Liver (tissue), 9 donors: Measurements from ENCODE around the gene PELI2. TPM values are rescaled to one million over a fixed set of nuclear protein-coding genes. Genes with fewer than 3 reads are reported as not detected.

Experiments
- DNase-seq: peaks from one replicate; pipeline ENCODE4 v3.0.0-alpha.2; 2017; ENCODE audit warnings: low spot score
- H3K27ac ChIP-seq, 2 donors: one replicate each; pipeline ENCODE4 v1.7.0; 2013; ENCODE audit warnings: inconsistent platforms in 2 of 2, low read length in 2 of 2, control low read depth in 1 of 2, low read depth in 1 of 2, mild to moderate bottlenecking in 1 of 2
- H3K27me3 ChIP-seq, 4 donors: one replicate each; pipeline versions ENCODE4 v1.6.1 to v1.7.0; 2013; ENCODE audit warnings: low read length in 3 of 4, inconsistent platforms in 1 of 4, mild to moderate bottlenecking in 1 of 4, moderate library complexity in 1 of 4; ENCODE audit not compliant: control insufficient read depth in 4 of 4, insufficient read depth in 4 of 4
- H3K36me3 ChIP-seq, 4 donors: one replicate each; pipeline versions ENCODE4 v1.6.1 to v1.7.0; 2013; ENCODE audit warnings: low read length in 3 of 4, mild to moderate bottlenecking in 3 of 4, low read depth in 1 of 4, moderate library complexity in 1 of 4; ENCODE audit not compliant: control insufficient read depth in 4 of 4, insufficient read depth in 3 of 4
- H3K4me1 ChIP-seq, 4 donors: one replicate each; pipeline versions ENCODE4 v1.6.1 to v1.7.0; 2013; ENCODE audit warnings: low read length in 3 of 4, mild to moderate bottlenecking in 3 of 4, moderate library complexity in 1 of 4; ENCODE audit not compliant: control insufficient read depth in 4 of 4, insufficient read depth in 4 of 4
- H3K4me3 ChIP-seq, 3 donors: one replicate each; pipeline versions ENCODE4 v1.6.1 to v1.7.0; 2013; ENCODE audit warnings: low read length in 3 of 3, control low read depth in 1 of 3, low read depth in 1 of 3, mild to moderate bottlenecking in 1 of 3
- H3K9ac ChIP-seq, 2 donors: one replicate each; pipeline ENCODE4 v1.7.0; 2013; ENCODE audit warnings: low read length in 2 of 2, mild to moderate bottlenecking in 2 of 2, moderate library complexity in 2 of 2, control low read depth in 1 of 2, low read depth in 1 of 2
- H3K9me3 ChIP-seq, 4 donors: one replicate each; pipeline versions ENCODE4 v1.6.1 to v1.7.0; 2013; ENCODE audit warnings: low read length in 3 of 4; ENCODE audit not compliant: control insufficient read depth in 4 of 4
- EGR1 ChIP-seq, 2 donors: IDR thresholded peaks; 2 replicates each; pipeline ENCODE4 v1.6.1; 2016 to 2018; ENCODE audit warnings: antibody characterized with exemption in 2 of 2, low read depth in 2 of 2
- FOXA1 ChIP-seq: IDR thresholded peaks from 2 replicates; pipeline ENCODE4 v1.6.1; 2016; ENCODE audit warnings: antibody characterized with exemption
- FOXA2 ChIP-seq: IDR thresholded peaks from 2 replicates; pipeline ENCODE4 v1.6.1; 2016; ENCODE audit warnings: antibody characterized with exemption
- GABPA ChIP-seq, 2 donors: IDR thresholded peaks in 1 of 2; conservative IDR thresholded peaks in 1 of 2; 2 replicates each; pipeline ENCODE4 v1.6.1; 2016; ENCODE audit warnings: antibody characterized with exemption in 2 of 2, mild to moderate bottlenecking in 1 of 2, moderate library complexity in 1 of 2
- HNF4A ChIP-seq, 2 donors: conservative IDR thresholded peaks; 2 replicates each; pipeline ENCODE4 v1.6.1; 2016; ENCODE audit warnings: antibody characterized with exemption in 2 of 2, mild to moderate bottlenecking in 2 of 2
- HNF4G ChIP-seq: IDR thresholded peaks from 2 replicates; pipeline ENCODE4 v1.6.1; 2016; ENCODE audit warnings: antibody characterized with exemption
- JUND ChIP-seq, 2 donors: IDR thresholded peaks; 2 replicates each; pipeline ENCODE4 v1.6.1; 2016; ENCODE audit warnings: antibody characterized with exemption in 2 of 2
- MAX ChIP-seq: IDR thresholded peaks from 2 replicates; pipeline ENCODE4 v1.6.1; 2016; ENCODE audit warnings: antibody characterized with exemption
- NR2F2 ChIP-seq: IDR thresholded peaks from 2 replicates; pipeline ENCODE4 v1.6.1; 2016; ENCODE audit warnings: antibody characterized with exemption
- RAD21 ChIP-seq, 2 donors: IDR thresholded peaks; 2 replicates each; pipeline ENCODE4 v1.6.1; 2016; ENCODE audit warnings: antibody characterized with exemption in 2 of 2, mild to moderate bottlenecking in 2 of 2
- REST ChIP-seq: IDR thresholded peaks from 2 replicates; pipeline ENCODE4 v1.6.1; 2016; ENCODE audit warnings: antibody characterized with exemption, mild to moderate bottlenecking
- RXRA ChIP-seq, 2 donors: IDR thresholded peaks; 2 replicates each; pipeline ENCODE4 v1.6.1; 2017 to 2018; ENCODE audit warnings: antibody characterized with exemption in 2 of 2, mild to moderate bottlenecking in 1 of 2
- SP1 ChIP-seq: IDR thresholded peaks from 2 replicates; pipeline ENCODE4 v1.6.1; 2018; ENCODE audit warnings: antibody characterized with exemption, mild to moderate bottlenecking
- TAF1 ChIP-seq: conservative IDR thresholded peaks from 2 replicates; pipeline ENCODE4 v1.6.1; 2016; ENCODE audit warnings: antibody characterized with exemption, mild to moderate bottlenecking
- YY1 ChIP-seq: IDR thresholded peaks from 2 replicates; pipeline ENCODE4 v1.6.1; 2016; ENCODE audit warnings: antibody characterized with exemption, mild to moderate bottlenecking
- ZBTB33 ChIP-seq: IDR thresholded peaks from 2 replicates; pipeline ENCODE4 v1.6.1; 2016; ENCODE audit warnings: antibody characterized with exemption
- WGBS: extraction: QIAGEN DNeasy Blood & Tissue Kit; methylation state at CpG from one replicate; pipeline ENCODE4 v1.1.7; 2013; 5-methylcytosine and 5-hydroxymethylcytosine counted together
- polyA plus RNA-seq, 2 donors: library from polyadenylated mRNA; stranded (reverse) in 1 of 2; unstranded in 1 of 2; fragments of 200-250 nt in 1 of 2; fragments of >200 nt in 1 of 2; fragmentation: Nextera tagmentation in 1 of 2; extraction: Ambion mirVana in 1 of 2; gene quantifications; one replicate each; pipeline versions ENCODE4 v1.2.1 to v1.2.3, GENCODE V29; 2013 to 2015
- total RNA-seq, 2 donors: library from RNA; depleted of rRNA; stranded (reverse); fragments of >200 nt; gene quantifications; one replicate each; pipeline ENCODE4 v1.2.3, GENCODE V29; 2014
- TF ChIP-seq, protein P1 (sequence below): IDR thresholded peaks from 2 replicates; pipeline ENCODE4 v1.6.1; 2016; ENCODE audit warnings: antibody characterized with exemption
- TF ChIP-seq, protein P2 (sequence below): fragments of 150-350 bp; IDR thresholded peaks from 2 replicates; pipeline ENCODE4 v1.5.1; 2017; ENCODE audit warnings: improper control_type of control experiment, low read depth, low read length; ENCODE audit not compliant: missing input control
- donor health status: healthy.
- donor health status: healthy.
- donor health status: healthy.
- donor health status: healthy.
- donor health status: healthy.

The PELI2 gene
- total and polyA plus RNA-seq, 4 donors = 0.68 to 2.9 (median 1.2) TPM

GRCh38 chr14:56221382-56222128 is 103.3 kb downstream of the PELI2 start:
- TF ChIP-seq, protein P1, sequence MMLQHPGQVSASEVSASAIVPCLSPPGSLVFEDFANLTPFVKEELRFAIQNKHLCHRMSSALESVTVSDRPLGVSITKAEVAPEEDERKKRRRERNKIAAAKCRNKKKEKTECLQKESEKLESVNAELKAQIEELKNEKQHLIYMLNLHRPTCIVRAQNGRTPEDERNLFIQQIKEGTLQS = no peak
- TF ChIP-seq REST (no peak), ZBTB33 (no peak), NR2F2 (no peak), YY1 (no peak), HNF4G (no peak), FOXA1 (no peak), FOXA2 (no peak), RAD21 (IDR thresholded peaks at IDR 0.05) (no peak), HNF4A (conservative IDR thresholded peaks at IDR 0.05) (no peak), TAF1 (no peak), EGR1 (IDR thresholded peaks at IDR 0.05; ENCODE audit: low read depth in 2 of 2) (no peak), GABPA (IDR thresholded peaks at IDR 0.05 in 1 of 2, conservative IDR thresholded peaks at IDR 0.05 in 1 of 2) (no peak), JUND (IDR thresholded peaks at IDR 0.05) (no peak), SP1 (no peak), RXRA (IDR thresholded peaks at IDR 0.05) (no peak), MAX (no peak)
- TF ChIP-seq, protein P2, sequence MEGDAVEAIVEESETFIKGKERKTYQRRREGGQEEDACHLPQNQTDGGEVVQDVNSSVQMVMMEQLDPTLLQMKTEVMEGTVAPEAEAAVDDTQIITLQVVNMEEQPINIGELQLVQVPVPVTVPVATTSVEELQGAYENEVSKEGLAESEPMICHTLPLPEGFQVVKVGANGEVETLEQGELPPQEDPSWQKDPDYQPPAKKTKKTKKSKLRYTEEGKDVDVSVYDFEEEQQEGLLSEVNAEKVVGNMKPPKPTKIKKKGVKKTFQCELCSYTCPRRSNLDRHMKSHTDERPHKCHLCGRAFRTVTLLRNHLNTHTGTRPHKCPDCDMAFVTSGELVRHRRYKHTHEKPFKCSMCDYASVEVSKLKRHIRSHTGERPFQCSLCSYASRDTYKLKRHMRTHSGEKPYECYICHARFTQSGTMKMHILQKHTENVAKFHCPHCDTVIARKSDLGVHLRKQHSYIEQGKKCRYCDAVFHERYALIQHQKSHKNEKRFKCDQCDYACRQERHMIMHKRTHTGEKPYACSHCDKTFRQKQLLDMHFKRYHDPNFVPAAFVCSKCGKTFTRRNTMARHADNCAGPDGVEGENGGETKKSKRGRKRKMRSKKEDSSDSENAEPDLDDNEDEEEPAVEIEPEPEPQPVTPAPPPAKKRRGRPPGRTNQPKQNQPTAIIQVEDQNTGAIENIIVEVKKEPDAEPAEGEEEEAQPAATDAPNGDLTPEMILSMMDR = no peak
- no peak overlapping the region for H3K27ac ChIP-seq
- no peaks in the 10 kb centered on the region for H3K27me3 ChIP-seq
- DNase-seq = no peak
- H3K4me3 ChIP-seq = no peak overlapping the region
- no peaks in the 10 kb centered on the region for H3K4me1 ChIP-seq
- 75% methylated on average over 7 of the region's 7 CpGs for WGBS
- H3K36me3 ChIP-seq = no peaks in the 10 kb centered on the region
- H3K9me3 ChIP-seq = no peaks in the 10 kb centered on the region
- no peak overlapping the region for H3K9ac ChIP-seq
